Mesendoderm (in vitro differentiated cells): ENCODE data around the gene NRF1.

ENCODE experiments used
- DNase-seq: peaks from one replicate; pipeline ENCODE4 v3.0.0; 2013
- H2AK5ac ChIP-seq: 2 replicates; pipeline ENCODE4 v1.6.1; 2013; ENCODE audit warnings: low read length, inconsistent platforms
- H2BK120ac ChIP-seq: 2 replicates; pipeline ENCODE4 v1.6.1; 2013; ENCODE audit warnings: low read depth, mild to moderate bottlenecking, low read length, moderate library complexity, mixed read lengths
- H2BK15ac ChIP-seq: replicated peaks from 2 replicates; pipeline ENCODE4 v1.6.1; 2013; ENCODE audit warnings: low read depth, mild to moderate bottlenecking, moderate library complexity
- H2BK5ac ChIP-seq: 2 replicates; pipeline ENCODE4 v1.6.1; 2013; ENCODE audit warnings: low read length, inconsistent platforms
- H3K18ac ChIP-seq: 2 replicates; pipeline ENCODE4 v1.6.1; 2013; ENCODE audit warnings: mild to moderate bottlenecking, low read length, mixed read lengths
- H3K23ac ChIP-seq: one replicate; pipeline ENCODE4 v1.6.1; 2013; ENCODE audit warnings: low read length
- H3K27ac ChIP-seq: 2 replicates; pipeline ENCODE4 v1.5.1; 2013; ENCODE audit warnings: low read depth, mild to moderate bottlenecking, inconsistent platforms, low read length, moderate library complexity
- H3K27me3 ChIP-seq: 2 replicates; pipeline ENCODE4 v1.6.1; 2013; ENCODE audit warnings: low read length, control low read depth, mild to moderate bottlenecking, inconsistent platforms; ENCODE audit not compliant: insufficient read depth, poor library complexity
- H3K36me3 ChIP-seq: 2 replicates; pipeline ENCODE4 v1.6.1; 2013; ENCODE audit warnings: low read length, inconsistent platforms; ENCODE audit not compliant: control insufficient read depth, insufficient read depth
- H3K4ac ChIP-seq: one replicate; pipeline ENCODE4 v1.6.1; 2013; ENCODE audit warnings: low read depth, mild to moderate bottlenecking, low read length, moderate library complexity
- H3K4me1 ChIP-seq: 2 replicates; pipeline ENCODE4 v1.6.1; 2013; ENCODE audit warnings: low read depth, low read length, inconsistent platforms; ENCODE audit not compliant: control insufficient read depth
- H3K4me2 ChIP-seq: 2 replicates; pipeline ENCODE4 v1.6.1; 2013; ENCODE audit warnings: low read length
- H3K4me3 ChIP-seq: 2 replicates; pipeline ENCODE4 v1.5.1; 2013; ENCODE audit warnings: mild to moderate bottlenecking, low read length
- H3K56ac ChIP-seq: one replicate; pipeline ENCODE4 v1.6.1; 2013; ENCODE audit warnings: low read length
- H3K79me1 ChIP-seq: 2 replicates; pipeline ENCODE4 v1.6.1; 2013; ENCODE audit warnings: low read length, inconsistent platforms
- H3K79me2 ChIP-seq: 2 replicates; pipeline ENCODE4 v1.6.1; 2013; ENCODE audit warnings: mild to moderate bottlenecking, low read length; ENCODE audit not compliant: control insufficient read depth, insufficient read depth
- H3K9ac ChIP-seq: 2 replicates; pipeline ENCODE4 v1.6.1; 2013; ENCODE audit warnings: low read length, inconsistent platforms
- H4K5ac ChIP-seq: one replicate; pipeline ENCODE4 v1.6.1; 2013; ENCODE audit warnings: low read length
- H4K8ac ChIP-seq: one replicate; pipeline ENCODE4 v1.6.1; 2013; ENCODE audit warnings: low read depth, mild to moderate bottlenecking, control low read depth, low read length, moderate library complexity
- WGBS: extraction: QIAGEN DNeasy Blood & Tissue Kit; methylation state at CpG from one replicate; pipeline ENCODE4 v1.1.7; 2013; ENCODE audit warnings: low lambda C conversion rate, missing lambda C conversion rate; ENCODE audit not compliant: insufficient coverage; ENCODE audit errors: extremely low coverage; 5-methylcytosine and 5-hydroxymethylcytosine counted together

NRF1 gene

GRCh38 chr7:129569811-129570215, 41.7 kb upstream of the NRF1 start:
- Histone ChIP-seq H2BK120ac (no peak overlapping the region), H2BK15ac (no peak overlapping the region), H3K4me2 (no peak overlapping the region), H3K4me3 (no peak overlapping the region), H4K8ac (no peak overlapping the region), H3K23ac (no peak overlapping the region), H3K79me1 (no peaks in the 10 kb centered on the region), H3K27me3 (no peaks in the 10 kb centered on the region), H3K27ac (no peak overlapping the region), H2BK5ac (no peak overlapping the region), H3K4me1 (no peaks in the 10 kb centered on the region), H3K4ac (no peak overlapping the region), H3K36me3 (no peaks in the 10 kb centered on the region), H3K56ac (no peak overlapping the region), H4K5ac (no peak overlapping the region), H2AK5ac (no peak overlapping the region), H3K9ac (no peak overlapping the region), H3K79me2 (no peaks in the 10 kb centered on the region), H3K18ac (no peak overlapping the region)
- WGBS = no CpG with 5 or more reads among the region's 2 CpGs
- peak; percentile 11 for DNase-seq

DNA sequence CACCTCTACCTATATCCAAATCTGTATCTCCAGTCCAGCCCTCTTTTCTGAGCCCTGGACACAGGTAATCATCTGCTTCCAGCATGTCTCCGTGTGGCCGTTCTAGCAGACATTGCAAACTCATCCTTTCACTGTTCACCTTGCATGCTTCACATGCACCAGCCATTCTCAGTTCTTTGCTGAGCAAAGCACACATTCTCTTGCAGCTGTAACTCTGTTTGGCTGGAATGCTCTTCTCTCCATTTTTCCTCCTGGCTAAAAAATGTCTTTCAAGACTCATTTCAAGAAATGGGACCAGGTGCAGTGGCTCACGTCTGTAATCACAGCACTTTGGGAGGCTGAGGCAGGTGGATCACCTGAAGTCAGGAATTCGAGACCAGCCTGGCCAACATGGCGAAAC, 40.3 kb upstream of the NRF1 start:
- Histone ChIP-seq H3K4me1 (no peaks in the 10 kb centered on the region), H3K79me2 (no peaks in the 10 kb centered on the region), H4K5ac (no peak overlapping the region), H3K23ac (no peak overlapping the region), H3K18ac (no peak overlapping the region), H2AK5ac (no peak overlapping the region), H3K9ac (no peak overlapping the region), H4K8ac (no peak overlapping the region), H3K4ac (no peak overlapping the region), H2BK15ac (no peak overlapping the region), H2BK5ac (no peak overlapping the region), H3K56ac (no peak overlapping the region), H3K27me3 (no peaks in the 10 kb centered on the region), H3K4me2 (no peak overlapping the region), H3K36me3 (no peaks in the 10 kb centered on the region), H3K27ac (no peak overlapping the region), H2BK120ac (no peak overlapping the region), H3K79me1 (no peaks in the 10 kb centered on the region), H3K4me3 (no peak overlapping the region)
- DNase-seq = no peak
- no CpG with 5 or more reads among the region's 5 CpGs for WGBS

- Histone ChIP-seq H3K4me3 (no peak overlapping the region), H3K4me1 (no peaks in the 10 kb centered on the region), H3K27ac (no peak overlapping the region), H4K5ac (no peak overlapping the region), H3K4ac (no peak overlapping the region), H2AK5ac (no peak overlapping the region), H3K9ac (no peak overlapping the region), H4K8ac (no peak overlapping the region), H3K36me3 (no peaks in the 10 kb centered on the region), H3K4me2 (no peak overlapping the region), H3K18ac (no peak overlapping the region), H2BK15ac (no peak overlapping the region), H3K79me1 (no peaks in the 10 kb centered on the region), H2BK120ac (no peak overlapping the region), H3K79me2 (no peaks in the 10 kb centered on the region), H3K27me3 (no peaks in the 10 kb centered on the region), H3K56ac (no peak overlapping the region), H2BK5ac (no peak overlapping the region), H3K23ac (no peak overlapping the region)
- no CpG with 5 or more reads among the region's 5 CpGs for WGBS
- DNase-seq = no peak
These were observed 39.3 kb upstream of the NRF1 start for GRCh38 chr7:129572205-129572604.

- no peak overlapping the region for H3K4me3 ChIP-seq
- H3K9ac ChIP-seq = no peak overlapping the region
These were observed 37.0 kb upstream of the NRF1 start for GRCh38 chr7:129574487-129574886.

GRCh38 chr7:129575699-129576098, 35.8 kb upstream of the NRF1 start:
- H3K79me2 ChIP-seq = no peaks in the 10 kb centered on the region
- no peak overlapping the region for H3K9ac ChIP-seq
- no peak overlapping the region for H3K23ac ChIP-seq
- no peak overlapping the region for H2BK5ac ChIP-seq
- no CpG with 5 or more reads among the region's 7 CpGs for WGBS
- H3K27me3 ChIP-seq = no peaks in the 10 kb centered on the region
- H3K56ac ChIP-seq = no peak overlapping the region
- no peak overlapping the region for H4K8ac ChIP-seq
- H3K4me3 ChIP-seq = no peak overlapping the region
- no peaks in the 10 kb centered on the region for H3K4me1 ChIP-seq
- no peaks in the 10 kb centered on the region for H3K79me1 ChIP-seq
- H3K27ac ChIP-seq = no peak overlapping the region
- no peak overlapping the region for H2BK120ac ChIP-seq
- H3K18ac ChIP-seq = no peak overlapping the region
- H4K5ac ChIP-seq = no peak overlapping the region
- H3K4me2 ChIP-seq = no peak overlapping the region
- no peak for DNase-seq
- no peak overlapping the region for H2AK5ac ChIP-seq
- no peaks in the 10 kb centered on the region for H3K36me3 ChIP-seq
- H3K4ac ChIP-seq = no peak overlapping the region
- H2BK15ac ChIP-seq = no peak overlapping the region

More at GRCh38 chr7:129574487-129574886, 37.0 kb upstream of the NRF1 start:
- WGBS = no CpG with 5 or more reads among the region's 3 CpGs
- no peak overlapping the region for H3K27ac ChIP-seq
- H3K36me3 ChIP-seq = no peaks in the 10 kb centered on the region
- no peak overlapping the region for H4K8ac ChIP-seq
- H3K56ac ChIP-seq = no peak overlapping the region
- no peak overlapping the region for H3K4me2 ChIP-seq
- H2AK5ac ChIP-seq = no peak overlapping the region
- no peaks in the 10 kb centered on the region for H3K79me1 ChIP-seq
- H2BK5ac ChIP-seq = no peak overlapping the region
- no peaks in the 10 kb centered on the region for H3K79me2 ChIP-seq
- no peak overlapping the region for H2BK15ac ChIP-seq
- no peak overlapping the region for H3K4ac ChIP-seq
- no peak overlapping the region for H3K23ac ChIP-seq
- no peaks in the 10 kb centered on the region for H3K27me3 ChIP-seq
- H4K5ac ChIP-seq = no peak overlapping the region
- H3K18ac ChIP-seq = no peak overlapping the region
- no peak overlapping the region for H2BK120ac ChIP-seq
- no peak for DNase-seq
- H3K4me1 ChIP-seq = no peaks in the 10 kb centered on the region

GRCh38 chr7:129576138-129576537, 35.4 kb upstream of the NRF1 start:
- WGBS = no CpG with 5 or more reads among the region's 2 CpGs
- Histone ChIP-seq H3K4me3 (no peak overlapping the region), H2BK5ac (no peak overlapping the region)

More at GRCh38 chr7:129576138-129576537, 35.4 kb upstream of the NRF1 start:
- Histone ChIP-seq H3K79me1 (no peaks in the 10 kb centered on the region), H3K56ac (no peak overlapping the region), H3K18ac (no peak overlapping the region), H2AK5ac (no peak overlapping the region), H2BK120ac (no peak overlapping the region), H3K4me1 (no peaks in the 10 kb centered on the region), H3K4ac (no peak overlapping the region), H4K8ac (no peak overlapping the region), H2BK15ac (no peak overlapping the region), H4K5ac (no peak overlapping the region), H3K27ac (no peak overlapping the region), H3K4me2 (no peak overlapping the region), H3K23ac (no peak overlapping the region), H3K36me3 (no peaks in the 10 kb centered on the region), H3K79me2 (no peaks in the 10 kb centered on the region), H3K9ac (no peak overlapping the region), H3K27me3 (no peaks in the 10 kb centered on the region)
- DNase-seq = no peak
